ENCODE results near the gene CYLD. TPM values are rescaled to one million over a fixed set of nuclear protein-coding genes. Genes with fewer than 3 reads are reported as not detected.

Gene CYLD
- polyA plus RNA-seq, 1 experiment = 12.3 TPM

DNA sequence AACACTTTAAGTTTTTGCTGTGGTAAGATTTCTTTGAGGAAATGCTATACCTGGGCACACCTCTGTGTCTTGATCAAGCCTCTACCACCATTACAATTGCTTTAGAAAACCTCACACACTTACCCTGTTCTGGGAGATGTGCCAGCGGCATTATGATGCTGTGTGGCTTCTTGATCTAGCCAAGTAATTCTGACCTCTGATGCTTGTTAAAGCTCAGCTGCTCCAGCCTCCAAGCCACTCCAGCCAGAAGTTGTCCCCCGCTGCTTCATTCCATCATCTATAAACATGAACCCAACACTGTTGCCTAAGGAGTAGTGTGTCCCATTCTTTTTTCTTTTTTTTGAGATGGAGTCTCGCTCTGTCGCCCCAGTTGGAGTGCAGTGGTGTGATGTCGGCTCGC is 60.1 kb downstream of the CYLD start:
- Histone ChIP-seq H3K36me3 (ENCODE audit: control insufficient read depth, insufficient read depth, low read length) (peaks cover 4% of the 10 kb centered on the region), H3K4me3 (ENCODE audit: low read depth, low read length) (no peak overlapping the region), H3K27me3 (ENCODE audit: control insufficient read depth, insufficient read depth, low read length) (no peaks in the 10 kb centered on the region)
- ChIA-PET CTCF (no interaction called here), POLR2A (interaction anchor here (0.5 kb wide), 1 partner anchor 35 kb away, joined by 3 read pairs; no protein-coding TSS in a partner anchor)
- DNase-seq (ENCODE audit: low read depth) = no peak
- TF ChIP-seq, protein P1, sequence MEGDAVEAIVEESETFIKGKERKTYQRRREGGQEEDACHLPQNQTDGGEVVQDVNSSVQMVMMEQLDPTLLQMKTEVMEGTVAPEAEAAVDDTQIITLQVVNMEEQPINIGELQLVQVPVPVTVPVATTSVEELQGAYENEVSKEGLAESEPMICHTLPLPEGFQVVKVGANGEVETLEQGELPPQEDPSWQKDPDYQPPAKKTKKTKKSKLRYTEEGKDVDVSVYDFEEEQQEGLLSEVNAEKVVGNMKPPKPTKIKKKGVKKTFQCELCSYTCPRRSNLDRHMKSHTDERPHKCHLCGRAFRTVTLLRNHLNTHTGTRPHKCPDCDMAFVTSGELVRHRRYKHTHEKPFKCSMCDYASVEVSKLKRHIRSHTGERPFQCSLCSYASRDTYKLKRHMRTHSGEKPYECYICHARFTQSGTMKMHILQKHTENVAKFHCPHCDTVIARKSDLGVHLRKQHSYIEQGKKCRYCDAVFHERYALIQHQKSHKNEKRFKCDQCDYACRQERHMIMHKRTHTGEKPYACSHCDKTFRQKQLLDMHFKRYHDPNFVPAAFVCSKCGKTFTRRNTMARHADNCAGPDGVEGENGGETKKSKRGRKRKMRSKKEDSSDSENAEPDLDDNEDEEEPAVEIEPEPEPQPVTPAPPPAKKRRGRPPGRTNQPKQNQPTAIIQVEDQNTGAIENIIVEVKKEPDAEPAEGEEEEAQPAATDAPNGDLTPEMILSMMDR (IDR thresholded peaks at IDR 0.05; ENCODE audit: insufficient read depth, low read depth, low read length) = no peak

GRCh38 chr16:50802961-50803360 is 61.1 kb downstream of the CYLD start:
- POLR2A ChIA-PET = no interaction called here
- Histone ChIP-seq H3K4me3 (ENCODE audit: low read depth, low read length) (no peak overlapping the region), H3K36me3 (ENCODE audit: control insufficient read depth, insufficient read depth, low read length) (peaks cover 4% of the 10 kb centered on the region), H3K27me3 (ENCODE audit: control insufficient read depth, insufficient read depth, low read length) (no peaks in the 10 kb centered on the region)
- CTCF ChIA-PET = interaction anchor here (0.8 to 1.1 kb wide), 3 partner anchors 15 to 138 kb away, joined by 4 read pairs; no protein-coding TSS in a partner anchor
- no peak for DNase-seq (ENCODE audit: low read depth)
- TF ChIP-seq, protein P1 (IDR thresholded peaks at IDR 0.05; ENCODE audit: insufficient read depth, low read depth, low read length) = no peak

- TF ChIP-seq, protein P1 (IDR thresholded peaks at IDR 0.05; ENCODE audit: insufficient read depth, low read depth, low read length) = no peak
- no peaks in the 10 kb centered on the region for H3K36me3 ChIP-seq (ENCODE audit: control insufficient read depth, insufficient read depth, low read length)
- no peak overlapping the region for H3K4me3 ChIP-seq (ENCODE audit: low read depth, low read length)
- ChIA-PET POLR2A (no interaction called here), CTCF (interaction anchor here (0.9 to 3.3 kb wide), 5 partner anchors 9 to 255 kb away, joined by 3 to 52 read pairs (median 3); no protein-coding TSS in a partner anchor)
- no peak for DNase-seq (ENCODE audit: low read depth)
- no peaks in the 10 kb centered on the region for H3K27me3 ChIP-seq (ENCODE audit: control insufficient read depth, insufficient read depth, low read length)
Measured at GRCh38 chr16:50804290-50804907, 62.5 kb downstream of the CYLD start.

DNA sequence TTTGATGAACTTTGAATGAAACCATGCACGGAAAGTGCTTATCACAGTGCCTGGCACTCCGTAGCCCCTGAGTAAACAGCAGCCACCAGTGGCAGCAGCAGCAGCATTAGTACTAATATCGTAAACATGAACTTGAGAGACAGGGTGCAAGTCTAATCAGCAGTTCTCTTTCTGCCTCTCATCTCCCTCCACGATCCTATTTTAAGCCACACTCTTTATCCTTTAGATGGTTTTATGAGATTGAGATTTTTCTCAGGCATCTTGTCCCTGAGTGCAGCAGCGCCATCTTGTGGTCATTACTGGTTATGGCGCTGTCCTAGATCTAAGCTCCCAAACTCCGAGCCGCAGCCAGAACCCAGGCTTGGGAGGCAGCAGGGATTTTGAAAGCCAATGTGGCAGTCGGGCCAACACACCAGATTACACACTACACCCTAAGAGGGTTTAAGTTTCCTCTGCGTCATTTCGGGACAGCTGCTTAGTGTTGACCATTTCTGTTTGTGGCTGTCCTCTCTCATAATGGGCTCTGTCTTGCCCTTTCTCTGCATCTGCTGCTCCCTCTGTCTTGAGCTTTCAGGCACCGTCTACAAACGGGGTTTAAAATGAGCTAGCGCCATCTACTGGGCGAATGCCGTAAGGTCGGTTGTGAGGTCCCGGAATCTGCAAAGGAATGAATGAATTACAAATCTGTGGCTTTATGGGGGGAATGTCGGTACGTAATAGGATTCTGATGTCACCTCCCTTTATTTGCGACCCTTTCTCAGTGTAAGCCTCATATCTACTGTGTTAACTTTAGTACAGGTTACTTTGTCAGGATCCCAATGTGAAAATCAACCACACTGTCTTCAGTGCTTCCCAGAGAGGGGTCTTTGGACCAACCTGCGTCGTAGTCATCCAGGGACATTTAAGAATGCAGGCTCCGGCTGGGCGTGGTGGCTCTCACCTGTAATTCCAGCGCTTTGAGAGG is 64.5 kb downstream of the CYLD start:
- peak; percentile 33 for DNase-seq (ENCODE audit: low read depth)
- POLR2A ChIA-PET = interaction anchor here (0.6 kb wide), 1 partner anchor 478 kb away, joined by 3 read pairs; no protein-coding TSS in a partner anchor
- CTCF ChIA-PET = interaction anchor here (0.5 to 3.3 kb wide), 52 partner anchors 9 to 975 kb away, joined by 3 to 52 read pairs (median 4); partner anchors contain the start of genes BRD7, NOD2 and SNX20
- no peaks in the 10 kb centered on the region for H3K36me3 ChIP-seq (ENCODE audit: control insufficient read depth, insufficient read depth, low read length)
- TF ChIP-seq, protein P1 (IDR thresholded peaks at IDR 0.05; ENCODE audit: insufficient read depth, low read depth, low read length) = peak; percentile 85
- H3K4me3 ChIP-seq (ENCODE audit: low read depth, low read length) = peak overlapping the region; percentile 27; the same call in 1 of the 2 replicates
- no peaks in the 10 kb centered on the region for H3K27me3 ChIP-seq (ENCODE audit: control insufficient read depth, insufficient read depth, low read length)
